ENCODE measurements around the gene TRPM2. TPM values are rescaled to one million over a fixed set of nuclear protein-coding genes. Genes with fewer than 3 reads are reported as not detected.

The TRPM2 gene
- total and polyA plus RNA-seq, 2 of the 4 experiments (the other 2 are of a cell fraction), result not detected

- CTCF ChIA-PET, result no interaction called here
- Histone ChIP-seq H3K9me1 (ENCODE audit: insufficient read depth, low read length) (no peaks in the 10 kb centered on the region), H2AK9ac (replicated peaks; ENCODE audit: low read depth, low read length, poor library complexity) (no peak overlapping the region), H3K9me3 (ENCODE audit: control insufficient read depth, insufficient read depth, low read length) (peaks cover 13% of the 10 kb centered on the region), H3K4me3 (ENCODE audit: insufficient read depth, low read depth, low read length) (no peak overlapping the region), H3K4ac (ENCODE audit: low read depth, low read length) (no peak overlapping the region), H3K23ac (ENCODE audit: low read depth, low read length) (no peak overlapping the region), H2BK120ac (ENCODE audit: low read depth, low read length) (no peak overlapping the region), H2BK20ac (ENCODE audit: low read depth, low read length) (no peak overlapping the region), H4K5ac (ENCODE audit: low read depth, low read length) (no peak overlapping the region), H2AK5ac (ENCODE audit: low read depth, low read length) (no peak overlapping the region), H3K56ac (ENCODE audit: extremely low read depth, insufficient read depth, low read length) (no peak overlapping the region), H2BK15ac (ENCODE audit: low read depth, low read length) (no peak overlapping the region), H3K14ac (replicated peaks; ENCODE audit: low read depth, low read length) (no peak overlapping the region), H3K36me3 (ENCODE audit: control insufficient read depth, insufficient read depth, low read length) (no peaks in the 10 kb centered on the region), H3K27me3 (ENCODE audit: control insufficient read depth, insufficient read depth, low read length) (peaks cover 2% of the 10 kb centered on the region), H4K20me1 (ENCODE audit: insufficient read depth, low read length) (no peaks in the 10 kb centered on the region), H2BK5ac (ENCODE audit: low read depth, low read length, poor library complexity, severe bottlenecking) (no peak overlapping the region), H4K8ac (ENCODE audit: low read depth in 2 of 2, low read length in 2 of 2) (no peak overlapping the region), H2AFZ (replicated peaks; ENCODE audit: low read length, poor library complexity) (no peak overlapping the region), H3K9ac (ENCODE audit: low read depth, low read length) (no peak overlapping the region), H4K91ac (ENCODE audit: insufficient read depth, low read depth, low read length) (no peak overlapping the region), H3K27ac (ENCODE audit: insufficient read depth, low read length) (no peak overlapping the region), H3K4me1 (ENCODE audit: control insufficient read depth, insufficient read depth, low read length) (no peaks in the 10 kb centered on the region), H3K18ac (ENCODE audit: low read depth, low read length) (no peak overlapping the region), H3K79me1 (ENCODE audit: low read depth in 1 of 2, low read length in 2 of 2) (no peaks in the 10 kb centered on the region), H3K4me2 (ENCODE audit: low read depth, low read length) (no peak overlapping the region)
- intact Hi-C loops (cut with micrococcal nuclease), result no loop called here
- dilution Hi-C loops (cut with HindIII; ENCODE audit: low sequenced_read_pairs, unreplicated experiment), result no loop called here
- no TSS peak for BruUV-seq (replicated peaks)
- TF ChIP-seq RAD21 (IDR thresholded peaks at IDR 0.05; ENCODE audit: low read length), result no peak
- TF ChIP-seq MXI1 (IDR thresholded peaks at IDR 0.05; ENCODE audit: borderline replicate concordance, low read depth, low read length), result no peak
- TF ChIP-seq MAZ (IDR thresholded peaks at IDR 0.05; ENCODE audit: borderline replicate concordance, low read depth, low read length), result no peak
- no peak for TF ChIP-seq CEBPB (IDR thresholded peaks at IDR 0.05; ENCODE audit: low read depth, low read length)
- TF ChIP-seq, protein P1, sequence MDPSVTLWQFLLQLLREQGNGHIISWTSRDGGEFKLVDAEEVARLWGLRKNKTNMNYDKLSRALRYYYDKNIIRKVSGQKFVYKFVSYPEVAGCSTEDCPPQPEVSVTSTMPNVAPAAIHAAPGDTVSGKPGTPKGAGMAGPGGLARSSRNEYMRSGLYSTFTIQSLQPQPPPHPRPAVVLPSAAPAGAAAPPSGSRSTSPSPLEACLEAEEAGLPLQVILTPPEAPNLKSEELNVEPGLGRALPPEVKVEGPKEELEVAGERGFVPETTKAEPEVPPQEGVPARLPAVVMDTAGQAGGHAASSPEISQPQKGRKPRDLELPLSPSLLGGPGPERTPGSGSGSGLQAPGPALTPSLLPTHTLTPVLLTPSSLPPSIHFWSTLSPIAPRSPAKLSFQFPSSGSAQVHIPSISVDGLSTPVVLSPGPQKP (IDR thresholded peaks at IDR 0.05; ENCODE audit: borderline replicate concordance, low read depth, low read length), result no peak
- TF ChIP-seq RFX5 (IDR thresholded peaks at IDR 0.05; ENCODE audit: low read depth, low read length), result no peak
- TF ChIP-seq, protein P2, sequence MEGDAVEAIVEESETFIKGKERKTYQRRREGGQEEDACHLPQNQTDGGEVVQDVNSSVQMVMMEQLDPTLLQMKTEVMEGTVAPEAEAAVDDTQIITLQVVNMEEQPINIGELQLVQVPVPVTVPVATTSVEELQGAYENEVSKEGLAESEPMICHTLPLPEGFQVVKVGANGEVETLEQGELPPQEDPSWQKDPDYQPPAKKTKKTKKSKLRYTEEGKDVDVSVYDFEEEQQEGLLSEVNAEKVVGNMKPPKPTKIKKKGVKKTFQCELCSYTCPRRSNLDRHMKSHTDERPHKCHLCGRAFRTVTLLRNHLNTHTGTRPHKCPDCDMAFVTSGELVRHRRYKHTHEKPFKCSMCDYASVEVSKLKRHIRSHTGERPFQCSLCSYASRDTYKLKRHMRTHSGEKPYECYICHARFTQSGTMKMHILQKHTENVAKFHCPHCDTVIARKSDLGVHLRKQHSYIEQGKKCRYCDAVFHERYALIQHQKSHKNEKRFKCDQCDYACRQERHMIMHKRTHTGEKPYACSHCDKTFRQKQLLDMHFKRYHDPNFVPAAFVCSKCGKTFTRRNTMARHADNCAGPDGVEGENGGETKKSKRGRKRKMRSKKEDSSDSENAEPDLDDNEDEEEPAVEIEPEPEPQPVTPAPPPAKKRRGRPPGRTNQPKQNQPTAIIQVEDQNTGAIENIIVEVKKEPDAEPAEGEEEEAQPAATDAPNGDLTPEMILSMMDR (conservative IDR thresholded peaks at IDR 0.05; ENCODE audit: low read depth, low read length), result no peak
- TF ChIP-seq POLR2A (IDR thresholded peaks at IDR 0.05; ENCODE audit: low read depth, low read length), result no peak
- in situ Hi-C loops (cut with MboI; ENCODE audit: low sequenced_read_pairs), result no loop called here
- POLR2A ChIA-PET (ENCODE audit: unreplicated experiment), result no interaction called here
- ATAC-seq (ENCODE audit: low read depth), result no peak
- 63% methylated on average over 3 of the region's 5 CpGs; no CpG with 5 or more reads in 1 of the 2 experiments for WGBS, 2 experiments (ENCODE audit: extremely low coverage in 2 of 2, insufficient read length in 1 of 2)
- DNase-seq, result no peak
Measured at GRCh38 chr21:44379515-44379848, 26.1 kb downstream of the TRPM2 start.

Data from IMR-90 (cell line).